NCI-H2029 treated with DMSO at 0.1 percent for 48 hours (cell line): Measurements from ENCODE around the gene NUDT14.

Experiments used
- DNase-seq: peaks from one replicate; lab custom pipeline; 2025; lab: John Stamatoyannopoulos, UW

Gene NUDT14

GRCh38 chr14:105132921-105133654 lies 48.0 kb downstream of the NUDT14 start:
- DNase-seq: no peak

- DNase-seq: no peak
Observed at GRCh38 chr14:105131241-105131640, 49.9 kb downstream of the NUDT14 start.

- no peak for DNase-seq
Observed at GRCh38 chr14:105128059-105128458, 53.1 kb downstream of the NUDT14 start.

- no peak for DNase-seq
Observed at GRCh38 chr14:105126981-105127329, 54.2 kb downstream of the NUDT14 start.

GRCh38 chr14:105126126-105126980 lies 54.8 kb downstream of the NUDT14 start:
- DNase-seq: no peak

GRCh38 chr14:105124823-105125222 lies 56.3 kb downstream of the NUDT14 start:
- DNase-seq: no peak

- no peak for DNase-seq
Observed at GRCh38 chr14:105123981-105124765, 56.9 kb downstream of the NUDT14 start.

GRCh38 chr14:105123064-105123665 lies 57.9 kb downstream of the NUDT14 start:
- DNase-seq: no peak
